Measurements from ENCODE around the gene TCF4.

The TCF4 gene

DNA sequence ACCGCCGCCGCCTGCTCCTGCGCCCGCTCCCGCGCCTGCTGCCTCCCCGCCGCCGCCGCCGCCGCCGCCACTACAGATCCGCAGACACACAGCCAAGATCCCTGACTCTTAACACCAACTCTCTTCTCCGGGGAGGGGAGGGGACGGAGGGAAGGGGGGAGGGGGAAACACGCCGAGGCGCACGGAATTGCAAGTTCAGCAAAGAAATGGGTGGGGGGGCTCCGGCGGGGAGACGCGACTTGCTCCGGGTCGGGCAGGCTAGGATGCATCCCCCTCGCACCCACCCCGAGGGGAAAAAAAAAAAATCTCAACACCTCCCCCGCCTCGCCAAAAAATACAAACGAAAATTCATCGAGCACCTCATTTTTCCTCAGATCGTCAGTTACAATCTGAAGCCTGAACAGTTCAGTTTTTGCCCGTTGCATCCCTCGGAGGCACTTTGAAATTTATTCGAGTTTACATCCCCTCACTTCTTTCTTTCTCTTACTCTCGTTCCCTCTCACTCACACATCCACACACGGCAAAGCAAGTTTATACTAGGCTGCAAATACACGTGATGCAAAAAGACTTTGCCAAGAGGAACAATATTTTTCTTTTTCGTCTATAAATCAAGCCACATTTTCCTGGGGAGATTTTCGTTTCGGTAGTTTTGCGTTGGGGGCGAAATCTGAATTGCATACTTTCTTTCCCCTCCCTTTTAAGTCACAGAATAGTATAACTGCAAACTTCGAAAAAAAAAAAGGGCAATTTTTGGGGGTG, at the start of gene TCF4:
TSS of gene TCF4 (minus strand) at position 82 of the 759 bp plus-strand sequence. CDS start 1,076 bp downstream, outside the sequence.
- DNase-seq (ENCODE audit: low read depth in 2 of 2) = no peak

DNA sequence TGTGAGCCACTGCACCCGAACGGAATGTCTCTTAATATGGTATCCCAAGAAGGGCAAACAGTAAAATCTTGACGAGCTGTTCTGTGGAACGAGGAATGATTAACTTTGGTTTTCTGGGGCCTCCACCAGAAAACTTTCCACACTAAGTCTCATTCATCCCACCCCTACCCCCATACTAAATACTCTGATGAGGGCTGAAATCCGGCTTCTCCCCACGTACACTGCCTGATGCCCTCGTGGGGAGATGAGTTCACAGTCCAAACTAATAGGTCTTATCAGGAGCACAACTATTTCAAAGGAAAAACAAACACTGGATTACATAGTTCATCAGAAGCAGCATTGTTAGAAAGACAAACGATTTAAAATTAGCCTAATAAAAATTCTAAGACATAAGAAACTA, 49.2 kb upstream of the TCF4 start:
- DNase-seq (ENCODE audit: low read depth in 2 of 2) = no peak

DNA sequence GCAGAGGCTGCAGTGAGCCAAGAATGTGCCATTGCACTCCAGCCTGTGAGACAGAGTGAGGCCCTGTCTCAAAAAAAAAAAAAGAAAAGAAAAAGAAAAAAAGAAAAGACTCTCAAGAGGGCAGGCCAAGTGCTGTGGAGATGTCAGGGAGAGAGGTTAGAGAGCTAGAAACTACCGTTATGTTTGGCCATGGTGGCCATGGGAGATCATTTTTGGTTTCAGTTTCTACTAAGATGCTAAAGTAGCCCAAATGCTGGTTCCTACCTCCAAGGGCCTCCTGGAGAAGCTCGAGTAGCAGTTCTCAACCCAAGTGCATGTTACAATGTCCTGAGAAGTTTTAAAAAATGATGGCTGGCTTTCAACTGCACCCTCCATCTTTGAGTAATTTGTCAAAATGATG, 47.4 kb upstream of the TCF4 start:
- no peak for DNase-seq (ENCODE audit: low read depth in 2 of 2)

DNA sequence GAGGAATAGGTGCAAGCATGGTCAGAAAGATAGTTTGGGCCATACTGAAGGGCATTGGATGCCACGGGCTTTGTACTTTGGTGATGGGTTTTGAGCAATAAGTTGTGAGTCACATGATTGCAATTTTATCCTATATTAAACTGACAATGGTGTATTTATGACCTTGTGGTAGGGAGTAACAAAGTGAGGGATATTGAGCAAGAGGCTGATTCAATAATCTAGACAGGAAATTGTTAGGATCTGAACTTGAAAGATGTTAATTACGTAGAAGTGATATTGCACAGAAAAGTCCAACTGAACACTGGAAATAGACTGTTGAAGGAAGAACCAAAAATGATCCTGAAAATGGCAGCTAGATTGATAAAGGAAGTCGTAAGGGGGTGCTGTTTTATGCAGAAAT, 46.6 kb upstream of the TCF4 start:
- peak; percentile 70 to 76 for DNase-seq (ENCODE audit: low read depth in 2 of 2)

DNA sequence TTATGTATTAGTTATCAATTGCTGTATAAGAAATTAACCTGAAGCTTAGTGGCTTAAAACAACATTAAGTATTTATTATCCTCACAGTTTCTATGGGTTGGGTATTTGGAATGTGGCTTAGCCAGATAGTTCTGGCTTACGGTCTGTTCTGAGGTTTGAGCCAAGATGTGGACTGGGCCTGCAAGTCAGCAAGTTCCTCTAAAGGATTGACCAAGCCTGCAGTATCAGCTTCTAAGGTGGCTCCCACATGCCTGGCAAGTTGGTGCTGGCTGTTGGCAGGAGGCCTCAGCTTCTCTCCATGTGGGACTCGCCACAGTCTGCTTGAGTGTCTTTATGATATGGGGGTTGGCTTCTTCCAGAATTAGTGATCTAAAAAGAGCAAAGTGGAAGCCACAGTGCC, 45.0 kb upstream of the TCF4 start:
- no peak for DNase-seq (ENCODE audit: low read depth in 2 of 2)

DNA sequence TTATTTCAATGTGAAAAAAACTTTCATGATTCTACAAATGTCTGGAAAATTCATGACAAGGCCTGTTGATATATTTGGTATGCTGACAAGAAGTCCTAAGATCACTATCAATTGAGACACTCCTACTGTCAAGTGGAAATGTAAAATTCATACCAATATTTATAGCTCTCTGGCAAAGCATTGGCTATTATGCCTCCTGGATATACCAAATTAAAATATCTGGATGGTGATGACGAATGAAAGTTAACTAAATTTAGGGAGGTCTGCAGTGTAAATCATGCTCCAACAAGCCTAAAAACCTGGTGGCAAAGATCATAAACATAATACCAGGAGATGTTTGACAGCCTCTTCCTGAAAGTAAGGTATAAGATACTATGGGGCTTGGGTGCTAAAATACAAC, 41.1 kb upstream of the TCF4 start:
- no peak for DNase-seq (ENCODE audit: low read depth in 2 of 2)

DNA sequence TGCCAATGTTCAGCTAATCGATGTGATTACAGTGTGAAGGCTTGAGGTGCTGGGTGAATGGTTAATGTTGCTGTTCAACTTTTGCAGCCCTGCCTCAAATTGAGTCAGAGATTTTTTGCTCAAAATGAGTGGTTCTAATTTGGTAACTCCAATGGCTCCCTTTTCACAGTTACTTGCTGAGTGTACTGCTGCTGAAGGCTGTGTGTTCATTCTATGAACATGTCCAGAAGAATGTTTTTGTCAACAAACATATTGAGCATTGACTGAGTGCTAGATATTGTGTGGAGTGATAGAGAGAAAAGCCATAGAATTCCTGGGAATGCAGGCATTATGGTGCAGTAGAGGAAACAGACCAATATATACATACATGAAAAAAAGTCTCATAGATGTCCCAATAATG, 39.0 kb upstream of the TCF4 start:
- DNase-seq (ENCODE audit: low read depth in 2 of 2) = no peak

DNA sequence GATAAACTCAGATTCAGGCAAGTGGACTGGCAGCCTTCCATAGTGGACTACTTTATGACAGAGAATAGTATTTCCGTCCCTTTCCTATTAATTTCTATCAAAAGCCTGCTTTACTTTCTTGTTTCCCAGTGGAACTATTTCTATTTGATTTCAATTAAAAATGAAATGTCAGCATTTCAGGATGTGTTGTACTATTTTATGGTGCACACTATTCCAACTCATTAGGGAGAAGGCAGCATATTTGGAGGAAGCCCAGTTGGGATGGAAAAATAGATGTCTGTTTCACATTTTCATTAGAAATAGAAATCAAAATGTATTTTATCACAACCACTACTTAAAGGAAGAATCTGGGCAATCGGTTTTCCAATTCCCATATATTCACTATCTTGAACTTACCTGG, 37.9 kb upstream of the TCF4 start:
- DNase-seq (ENCODE audit: low read depth in 2 of 2) = no peak

DNA sequence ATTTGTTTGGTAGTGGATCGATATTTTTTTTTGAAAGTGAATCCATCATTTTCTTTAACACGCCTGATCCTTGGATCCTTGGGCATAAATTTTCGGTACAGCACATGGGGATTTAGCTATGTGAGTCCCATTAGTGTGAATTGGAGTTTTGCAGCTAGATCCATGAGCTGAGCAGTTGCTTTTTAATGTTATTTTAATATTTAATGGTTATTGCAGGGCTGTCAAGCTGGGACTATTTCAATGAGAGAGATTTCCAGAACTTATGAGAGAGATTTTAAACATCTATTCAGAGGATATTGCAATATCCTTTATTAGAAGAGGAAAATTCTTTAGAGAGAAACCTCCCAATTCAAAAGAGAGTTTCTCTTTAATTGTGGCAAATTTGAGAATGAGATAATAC, 35.6 kb upstream of the TCF4 start:
- DNase-seq (ENCODE audit: low read depth in 2 of 2) = no peak

DNA sequence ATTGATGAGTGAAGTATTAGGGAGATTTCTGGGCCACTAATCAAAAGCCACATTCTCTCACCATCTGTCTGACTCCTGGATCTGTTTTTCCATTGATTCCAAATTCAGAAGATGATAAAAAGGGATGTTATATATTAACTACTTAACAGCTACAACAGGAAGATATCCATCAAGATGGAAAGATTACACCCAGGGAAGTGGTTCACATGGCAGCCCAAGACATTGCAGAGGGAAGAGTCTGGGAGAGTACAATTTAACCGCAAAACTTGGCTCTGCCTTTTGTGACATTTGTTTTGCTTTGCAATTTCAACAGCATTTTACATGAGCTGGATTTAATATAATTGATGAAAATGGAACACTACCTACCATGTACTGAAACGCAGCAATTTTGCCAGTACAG, 22.5 kb upstream of the TCF4 start:
- peak in 1 of 2 experiments; percentile 66 for DNase-seq (ENCODE audit: low read depth in 2 of 2)

DNA sequence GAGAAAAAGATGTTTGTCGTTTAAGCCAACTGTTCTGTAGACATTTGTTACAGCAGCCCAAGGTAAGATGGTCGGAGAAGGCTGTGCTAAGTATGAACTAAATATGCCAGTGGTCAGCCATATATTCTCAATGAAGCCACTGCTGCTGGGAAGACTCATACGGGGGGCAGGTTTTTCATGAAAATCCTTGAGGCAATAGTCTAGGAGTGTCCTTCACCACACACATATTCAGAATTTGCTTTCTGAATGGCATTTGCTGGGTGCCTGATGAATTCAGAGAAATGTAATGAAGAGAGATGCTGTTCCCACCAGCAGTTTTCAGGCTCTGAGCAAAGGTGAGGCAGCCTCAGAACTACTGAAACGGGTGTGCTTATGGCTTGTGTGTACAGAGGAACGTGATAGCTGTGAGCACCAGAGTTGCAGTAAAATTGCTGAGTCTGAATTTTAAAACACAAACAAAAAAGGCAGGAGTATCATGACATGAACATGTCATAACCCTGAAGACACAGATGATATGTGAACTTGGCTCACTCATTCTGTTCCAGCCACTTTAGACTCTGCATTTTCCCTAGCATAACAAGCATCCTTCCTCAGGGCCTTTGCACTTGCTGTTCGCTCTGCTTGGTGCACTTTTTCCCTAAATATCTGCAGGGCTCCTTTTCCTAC, 21.3 kb upstream of the TCF4 start:
- no peak for DNase-seq (ENCODE audit: low read depth in 2 of 2)

DNA sequence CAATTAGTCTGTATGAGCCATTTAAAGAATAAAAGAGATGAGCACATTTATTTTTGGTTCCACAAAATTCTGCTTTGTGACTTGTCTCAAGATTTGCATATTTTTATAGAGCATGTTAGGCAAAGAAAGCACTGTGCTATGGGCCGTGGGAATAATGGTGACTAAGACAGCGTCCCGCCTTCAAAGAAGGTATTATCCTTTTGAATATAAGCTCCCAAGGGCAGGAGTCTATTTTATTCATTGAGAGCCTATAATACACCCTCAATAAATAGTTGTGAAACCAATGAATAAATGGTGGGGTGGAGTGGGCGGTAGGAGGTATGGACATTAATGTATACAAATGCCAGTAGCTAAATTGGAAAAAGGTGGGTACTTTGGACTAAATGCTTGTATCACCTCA, 20.5 kb upstream of the TCF4 start:
- no peak for DNase-seq (ENCODE audit: low read depth in 2 of 2)

DNA sequence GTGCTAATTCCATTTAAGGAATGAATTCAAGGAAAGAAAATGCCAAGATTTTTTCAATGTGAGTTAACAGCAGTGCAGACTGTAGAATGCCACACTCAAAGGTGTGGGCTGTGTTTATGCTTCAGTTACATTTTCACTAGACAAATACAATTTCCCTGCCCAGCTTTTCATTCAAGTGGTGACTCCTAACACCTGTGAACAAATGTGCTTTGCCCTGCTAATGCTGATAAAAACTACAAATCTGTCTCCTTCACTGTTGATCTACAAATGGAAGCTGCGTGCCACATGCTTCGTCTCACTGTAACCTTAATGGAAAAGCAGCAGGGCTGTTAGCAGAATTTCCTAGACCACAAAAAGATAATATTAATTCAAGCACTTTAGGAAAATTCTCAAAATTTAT, 19.8 kb upstream of the TCF4 start:
- DNase-seq (ENCODE audit: low read depth in 2 of 2) = no peak

DNA sequence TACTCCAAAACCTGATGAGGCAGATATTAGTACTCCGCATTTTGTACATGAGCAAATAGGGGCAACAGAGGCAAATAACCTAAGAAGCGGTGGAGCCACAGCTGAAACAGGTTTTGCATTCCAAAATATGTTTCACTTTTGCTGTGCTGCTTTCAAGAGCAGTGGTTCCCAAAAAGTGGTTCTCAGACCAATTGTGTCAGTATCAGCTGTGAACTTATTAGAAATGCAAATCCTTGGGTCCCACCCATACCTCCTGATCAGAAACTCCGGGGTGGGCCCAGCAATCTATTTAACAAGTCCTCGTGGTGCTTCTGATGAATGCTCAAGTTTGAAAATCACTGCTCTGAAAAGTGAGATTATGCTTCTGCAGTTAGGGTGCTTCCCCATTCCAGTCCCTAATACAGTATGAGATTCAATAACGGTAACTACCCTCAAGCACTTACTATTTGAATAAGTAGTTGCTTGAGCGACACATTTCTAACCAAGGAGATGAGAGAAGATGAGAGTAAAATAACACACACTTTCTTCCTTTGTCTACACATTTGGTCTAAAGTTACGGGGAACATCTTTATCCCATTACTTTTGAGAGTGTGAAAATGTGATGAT, 17.8 kb upstream of the TCF4 start:
- DNase-seq (ENCODE audit: low read depth in 2 of 2) = no peak

DNA sequence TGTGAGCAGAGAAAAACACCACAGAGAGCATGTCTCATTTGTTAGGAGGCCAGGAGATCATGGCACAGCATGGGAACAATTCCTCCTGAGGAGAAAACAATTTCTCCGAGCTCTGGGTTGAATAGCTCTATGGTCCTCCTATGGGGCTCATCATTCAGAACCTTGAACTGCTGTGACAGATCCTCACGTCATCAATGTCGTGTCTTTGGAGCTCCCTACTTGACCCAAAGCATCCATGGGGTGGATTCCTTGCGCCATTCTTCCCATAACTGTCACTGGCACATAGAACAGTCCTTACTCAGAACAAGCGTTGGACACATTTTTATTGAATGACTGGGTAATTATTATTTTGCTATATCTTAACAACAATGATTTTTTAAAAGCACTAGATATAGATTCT, 15.8 kb upstream of the TCF4 start:
- no peak for DNase-seq (ENCODE audit: low read depth in 2 of 2)

DNA sequence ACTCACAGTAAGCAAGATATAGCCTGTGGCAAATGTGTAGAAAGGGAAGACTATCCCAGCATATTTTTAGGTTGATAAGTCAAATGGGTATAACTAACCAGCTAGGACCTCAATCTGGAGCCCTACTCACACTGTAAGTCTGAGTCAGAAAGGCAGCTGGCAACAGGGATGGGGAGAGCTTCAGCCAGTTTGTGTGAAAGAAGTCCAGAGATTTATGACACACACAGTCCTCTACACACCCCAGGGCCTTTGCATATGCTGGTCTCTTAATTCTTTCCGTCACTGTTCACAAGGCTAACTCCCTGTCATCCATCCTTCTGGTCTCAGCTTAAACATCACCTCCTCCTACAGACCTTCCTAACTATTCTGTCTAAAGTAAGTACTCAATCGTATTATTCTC, 5.9 kb upstream of the TCF4 start:
- no peak for DNase-seq (ENCODE audit: low read depth in 2 of 2)

DNA sequence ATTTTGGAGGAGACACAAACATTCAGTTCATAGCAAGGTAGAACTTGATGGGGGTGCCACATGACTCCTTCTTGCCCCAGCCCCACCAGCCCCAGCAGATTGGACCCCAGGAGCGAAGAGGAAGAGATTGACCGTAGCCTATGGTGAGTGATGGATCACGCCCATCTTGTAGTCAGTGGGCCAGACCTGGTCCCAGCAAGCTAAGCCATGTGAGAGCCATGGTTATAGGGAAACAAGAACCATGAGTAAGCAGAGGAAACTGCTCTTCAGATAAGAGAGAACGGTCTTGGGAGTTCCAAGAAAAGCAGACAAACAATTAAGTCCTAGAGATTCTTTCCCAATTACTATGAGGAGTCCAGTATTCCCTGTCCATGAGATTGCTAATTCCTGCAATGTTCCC, 4.6 kb upstream of the TCF4 start:
- no peak for DNase-seq (ENCODE audit: low read depth in 2 of 2)

DNA sequence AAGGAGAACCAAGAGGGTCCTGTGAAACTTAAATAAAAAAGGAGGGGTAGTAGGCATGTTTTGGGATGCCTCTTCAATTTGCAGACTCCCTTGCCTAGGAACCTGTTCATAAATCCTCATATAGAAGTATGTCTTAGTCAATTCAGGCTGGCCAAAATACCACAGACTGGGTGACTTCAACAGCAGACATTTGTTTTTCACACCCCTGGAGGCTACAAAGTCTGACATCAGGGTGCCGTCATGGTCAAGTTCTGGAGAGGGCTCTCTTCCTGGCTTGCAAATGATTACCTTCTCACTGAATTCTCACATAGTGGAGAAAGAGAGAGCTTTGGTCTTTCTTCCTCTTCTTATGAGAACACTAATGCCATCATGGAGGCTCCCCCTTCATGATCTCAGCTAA, 4.1 kb upstream of the TCF4 start:
- no peak for DNase-seq (ENCODE audit: low read depth in 2 of 2)

DNA sequence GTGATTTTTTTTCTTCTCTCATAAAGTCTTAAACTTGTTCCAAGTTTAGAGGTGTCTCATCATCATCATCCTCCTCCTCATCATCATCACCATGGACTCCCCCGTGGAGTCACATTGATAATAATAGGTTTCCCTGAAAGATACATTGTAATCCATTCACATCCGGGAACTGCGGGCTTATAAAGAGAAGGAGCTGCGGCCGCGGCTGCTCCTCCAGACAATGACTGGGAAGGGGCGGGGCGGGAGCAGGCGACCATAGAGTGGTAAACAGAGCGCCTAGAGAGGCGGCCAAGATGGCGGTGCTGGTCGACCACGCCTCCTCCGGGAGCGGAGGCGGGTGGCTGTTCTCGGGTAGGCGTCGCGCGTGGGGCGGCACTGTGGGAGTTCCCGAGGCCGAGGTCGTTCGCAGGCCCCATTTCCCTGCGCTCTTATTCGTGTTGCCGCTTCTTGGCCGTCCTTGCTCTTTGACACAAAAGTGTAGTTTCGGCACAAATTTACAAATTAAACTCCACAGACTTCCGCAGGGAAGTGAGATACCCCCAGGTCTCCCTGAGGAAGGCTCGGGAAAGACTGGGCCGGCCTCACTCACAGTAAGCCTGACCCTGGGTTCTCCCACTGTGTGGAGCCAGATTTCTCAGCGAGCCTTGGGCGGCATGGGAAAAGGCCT, 1.8 kb upstream of the TCF4 start:
- peak; percentile 93 to 94 for DNase-seq (ENCODE audit: low read depth in 2 of 2)

DNA sequence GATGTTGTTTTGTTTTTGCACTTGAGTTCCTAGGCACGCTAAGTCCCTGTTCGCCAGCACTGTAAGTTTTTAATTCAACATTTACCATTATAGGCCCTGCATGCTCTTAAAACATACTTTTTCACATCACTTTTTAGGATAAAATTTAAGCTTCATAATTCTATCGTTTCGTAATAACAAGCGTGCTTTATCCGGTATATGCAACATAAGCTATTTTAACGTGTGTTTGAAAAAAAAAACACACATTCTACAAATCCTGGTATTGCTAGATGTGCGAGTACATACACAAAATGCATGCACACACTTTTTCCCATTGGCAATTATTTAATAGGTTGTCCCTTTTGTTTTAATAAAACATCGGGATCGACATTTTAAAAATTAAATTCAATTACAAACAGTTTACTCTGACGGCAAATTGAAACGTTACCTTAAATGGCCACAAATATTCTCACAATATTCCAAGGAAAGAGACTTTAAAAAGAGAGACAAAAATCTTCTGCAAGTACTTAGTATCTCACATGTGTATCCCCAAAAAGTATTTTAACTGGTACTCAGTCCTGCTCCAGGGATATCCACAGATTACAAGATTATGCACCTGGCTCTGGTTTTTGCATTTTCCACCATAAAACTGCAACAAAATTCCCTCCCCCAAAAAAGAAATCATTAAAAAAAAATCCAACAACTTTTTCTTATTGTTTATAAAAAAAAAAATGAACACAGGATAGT, 1.0 kb upstream of the TCF4 start:
- DNase-seq (ENCODE audit: low read depth in 2 of 2) = no peak

DNA sequence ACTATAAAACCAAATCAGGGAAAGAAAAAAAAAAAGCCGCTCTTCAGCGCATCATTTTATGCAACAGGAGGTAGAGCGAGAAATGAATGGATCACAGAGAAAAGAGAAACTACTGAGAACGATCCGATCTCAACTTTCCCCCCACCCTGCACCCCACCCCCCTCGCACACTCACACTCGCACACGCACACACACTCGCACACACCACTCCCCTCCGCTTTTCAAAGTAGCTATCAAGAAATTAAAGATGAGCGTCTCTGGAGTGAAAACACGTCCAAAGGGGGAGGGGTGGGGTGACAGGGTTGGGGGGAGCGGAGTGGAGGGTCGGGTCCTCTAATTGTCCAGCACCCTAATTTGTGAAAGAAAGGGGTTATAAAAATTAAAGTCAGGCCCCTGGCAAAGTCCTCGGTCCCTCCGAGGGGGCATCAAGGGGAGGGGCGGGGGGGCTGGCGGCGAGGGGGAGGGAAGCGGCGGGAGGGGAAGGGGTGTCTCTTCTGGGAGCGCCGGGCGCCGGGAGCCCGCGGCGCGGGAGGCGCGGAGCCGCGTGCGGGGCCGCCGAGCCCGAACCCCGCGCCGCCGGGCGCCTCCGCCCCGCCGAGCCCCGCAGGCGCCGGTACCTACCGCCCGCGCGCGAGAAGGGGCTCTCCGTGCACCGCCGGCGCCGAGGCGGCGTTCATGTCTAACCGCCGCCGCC, 428 bp downstream of the TCF4 start:
- DNase-seq (ENCODE audit: low read depth in 2 of 2) = no peak
